ENCODE data around the gene OXGR1.
A peak's percentile ranks its signal among the peaks of the same experiment; 100 is the strongest.
"Not testable (repeated sequence)": the region's sequence is repeated elsewhere in the genome, so short reads cannot be mapped to it uniquely, and the experiment has no call there.

The OXGR1 gene

DNA sequence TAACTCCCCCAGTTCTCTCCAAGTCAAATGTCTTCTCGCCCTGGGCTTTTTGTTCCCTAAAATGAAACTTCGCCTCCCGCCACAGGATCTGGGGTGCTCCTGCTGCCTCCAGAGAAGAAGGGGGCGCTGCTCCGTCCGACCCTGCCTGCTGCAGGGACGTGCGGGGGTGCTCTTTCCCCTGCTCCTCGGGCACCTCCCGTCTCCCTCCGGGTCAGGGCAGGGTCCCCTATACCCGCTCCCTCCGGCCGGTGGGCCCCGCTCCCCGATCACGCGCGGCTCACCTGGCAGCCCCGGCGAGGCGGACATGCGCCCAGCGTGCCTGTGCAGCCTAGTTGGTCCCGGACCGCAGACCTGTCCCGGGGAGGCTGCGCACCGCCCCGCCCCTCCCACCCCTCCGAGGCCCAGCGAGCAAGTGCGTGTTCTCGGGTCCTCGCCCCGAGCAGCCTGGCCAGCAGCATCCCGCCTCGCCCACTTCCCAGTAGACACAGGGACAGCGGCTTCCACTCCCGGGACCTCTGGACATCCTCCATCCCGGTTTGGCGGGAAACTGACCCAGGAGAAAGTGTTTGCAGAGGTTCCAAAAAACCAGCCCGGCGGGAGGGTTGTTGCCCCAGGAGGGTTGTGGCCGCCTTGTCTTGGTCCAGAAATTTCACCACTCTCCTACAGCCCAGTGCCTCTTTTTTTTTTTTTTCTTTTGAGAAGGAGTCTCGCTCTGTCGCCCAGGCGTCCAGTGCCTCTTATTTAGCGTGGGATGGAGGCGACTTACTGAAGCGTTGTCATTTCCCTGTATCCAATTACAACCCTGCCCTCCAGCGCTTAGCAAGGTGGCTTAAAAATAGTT, at the start of gene OXGR1:
OXGR1 (minus strand) TSS at position 460 of the 841 bp plus-strand sequence. CDS start 6,717 bp downstream, outside the sequence.
- DNase-seq = no peak

DNA sequence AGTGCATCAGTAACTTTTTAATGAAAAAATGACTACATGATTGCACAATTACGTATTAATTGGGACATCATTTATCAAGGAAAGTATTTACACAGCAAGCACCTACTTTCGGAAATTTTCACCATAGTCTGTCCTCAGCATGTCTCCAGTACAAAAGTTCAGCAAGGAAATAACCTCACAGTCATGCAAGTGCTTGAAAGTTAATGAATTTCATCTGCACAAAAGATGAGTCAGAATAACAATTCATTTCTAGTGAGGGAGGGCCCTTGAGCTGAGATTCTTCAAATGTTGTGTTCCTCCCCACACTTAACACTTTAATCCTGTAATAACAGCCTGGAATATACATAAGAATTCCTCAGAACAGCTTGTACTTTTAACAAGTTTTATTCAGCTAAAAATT, 49.0 kb upstream of the OXGR1 start:
- DNase-seq = peak; percentile 87

DNA sequence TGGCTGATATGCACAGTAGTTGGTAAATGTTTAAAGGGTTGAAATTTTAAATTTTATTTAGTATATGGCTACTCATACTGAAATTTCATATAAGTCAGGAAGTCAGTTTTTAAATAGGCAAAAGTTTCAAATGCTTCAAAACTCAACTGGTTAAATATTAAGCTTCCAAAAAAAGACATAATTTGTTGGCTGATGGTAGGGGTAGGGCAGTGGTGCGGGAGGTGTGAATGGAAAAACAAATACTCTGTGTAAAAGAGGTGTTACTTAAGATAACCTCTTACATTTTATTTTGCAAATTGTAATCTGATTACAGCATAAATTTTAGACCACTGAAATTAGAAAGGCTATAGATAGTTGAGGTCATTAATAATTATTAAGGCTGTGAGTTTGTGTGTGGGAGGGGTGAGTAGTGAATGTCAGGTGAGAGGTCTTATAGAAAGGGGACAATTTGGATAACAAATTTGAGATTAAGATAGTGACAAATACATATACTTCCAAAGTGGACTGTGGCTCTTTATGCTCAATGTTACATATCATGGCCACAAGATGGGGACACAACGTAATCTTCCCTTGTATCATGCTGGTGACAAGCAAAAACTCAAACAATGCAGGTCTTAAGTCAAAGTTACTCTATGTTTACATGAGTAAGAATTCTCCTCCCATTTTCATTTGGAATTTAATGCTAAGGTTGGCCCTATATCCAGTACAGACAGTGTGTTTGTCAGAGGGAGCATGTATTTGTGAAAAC, 36.6 kb upstream of the OXGR1 start:
- DNase-seq = peak; percentile 65

DNA sequence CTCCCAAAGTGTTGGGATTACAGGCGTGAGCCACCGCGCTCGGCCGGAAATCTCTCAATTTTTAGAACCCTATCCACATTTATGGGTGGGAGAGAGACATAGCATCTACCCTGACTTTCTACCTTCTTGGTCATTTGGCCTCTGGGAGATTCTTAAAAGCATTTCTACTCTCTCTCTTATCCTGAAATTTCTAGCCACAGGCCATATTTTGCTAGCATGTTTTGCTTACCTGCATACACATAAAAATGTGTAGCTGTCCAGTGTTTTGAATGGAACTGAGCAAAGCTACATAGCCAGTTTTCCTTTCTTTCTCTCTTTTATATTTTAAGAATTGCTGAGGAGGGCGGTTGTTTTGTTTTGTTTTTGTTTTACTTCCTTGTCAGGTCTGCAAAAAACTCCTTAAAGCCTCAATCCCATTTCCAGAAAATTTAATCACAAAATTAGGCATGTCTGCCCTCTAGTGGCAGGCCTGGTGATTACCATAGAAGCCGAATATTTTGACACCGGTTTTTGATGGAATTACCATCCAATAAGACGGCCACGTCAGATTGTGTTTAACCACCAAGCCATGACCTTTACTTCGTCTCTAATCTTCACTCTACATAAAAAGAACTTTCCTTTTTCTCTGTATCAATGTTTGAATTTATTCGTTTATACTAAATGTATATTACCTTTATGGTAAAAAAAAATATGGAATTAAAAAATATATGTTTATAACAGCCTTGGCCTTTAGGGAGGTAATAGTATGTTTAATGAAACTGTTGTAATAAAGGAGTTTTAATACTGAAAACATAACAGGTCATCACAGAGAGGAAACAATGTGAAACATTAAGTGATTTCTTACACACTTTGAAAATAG, 34.4 kb upstream of the OXGR1 start:
- peak; percentile 57 for DNase-seq

DNA sequence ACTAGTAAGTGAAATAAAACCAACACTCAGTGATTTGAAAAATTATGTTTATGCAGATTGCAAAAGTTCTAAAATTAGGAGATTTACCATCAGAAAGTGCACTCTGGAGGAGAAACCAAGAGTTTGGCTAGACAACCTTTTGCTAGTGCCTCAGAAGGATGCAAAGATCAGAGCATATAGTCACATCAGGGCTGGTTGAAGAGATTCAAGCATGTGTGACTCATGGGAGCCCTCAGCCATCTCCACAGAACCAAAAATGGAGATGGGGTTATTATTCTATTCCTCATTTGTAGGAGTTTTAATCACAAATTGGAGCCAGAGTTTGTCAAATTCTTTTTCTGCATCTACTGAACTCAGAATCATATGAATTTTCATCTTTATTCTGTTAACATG, 32.9 kb upstream of the OXGR1 start:
- DNase-seq = no peak

DNA sequence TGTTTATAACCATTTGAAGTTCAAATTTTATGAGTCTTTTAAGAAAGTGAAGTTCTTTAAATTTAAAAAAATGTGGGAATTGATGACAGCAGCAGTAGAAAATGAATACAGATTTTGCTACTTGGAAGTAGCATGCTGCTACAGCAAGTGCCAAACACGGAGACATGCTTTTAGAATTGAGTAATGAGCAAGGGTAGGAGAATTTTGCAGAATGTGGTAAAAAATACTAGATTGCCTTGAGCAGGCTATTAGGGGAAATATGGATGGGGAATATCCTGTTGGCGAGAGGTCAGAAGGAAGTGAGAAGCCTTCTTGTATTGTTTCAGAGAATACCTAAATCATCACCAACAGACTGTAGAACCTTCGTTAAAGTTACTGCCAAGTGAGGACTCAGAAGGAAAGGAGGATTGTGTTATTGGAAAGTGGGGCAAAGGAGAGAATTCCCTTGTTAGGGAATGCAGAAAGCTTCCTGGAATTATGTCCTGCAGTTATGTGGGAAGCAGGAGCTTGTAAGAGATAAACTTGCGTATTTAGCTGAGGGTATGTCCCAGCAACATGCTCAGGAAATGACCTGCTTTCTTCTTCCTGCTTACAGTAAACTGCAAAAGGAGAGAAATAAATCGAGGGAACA, 32.4 kb upstream of the OXGR1 start:
- DNase-seq = no peak

DNA sequence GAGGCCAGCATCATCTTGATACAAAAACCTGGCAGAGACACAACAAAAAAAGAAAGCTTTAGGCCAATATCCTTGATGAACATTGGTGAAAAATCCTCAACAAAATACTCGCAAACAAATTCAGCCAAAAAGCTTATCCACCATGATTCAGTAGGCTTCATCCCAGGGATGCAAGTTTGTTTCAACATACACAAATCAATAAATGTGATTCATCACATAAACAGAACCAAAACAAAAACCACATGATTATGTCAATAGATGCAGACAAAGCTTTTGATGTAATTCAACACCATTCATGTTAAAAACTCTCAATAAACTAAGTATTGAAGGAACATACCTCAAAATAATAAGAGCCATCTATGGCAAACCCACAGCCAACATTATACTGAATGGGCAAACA, 29.5 kb upstream of the OXGR1 start:
- DNase-seq = not testable (repeated sequence)

DNA sequence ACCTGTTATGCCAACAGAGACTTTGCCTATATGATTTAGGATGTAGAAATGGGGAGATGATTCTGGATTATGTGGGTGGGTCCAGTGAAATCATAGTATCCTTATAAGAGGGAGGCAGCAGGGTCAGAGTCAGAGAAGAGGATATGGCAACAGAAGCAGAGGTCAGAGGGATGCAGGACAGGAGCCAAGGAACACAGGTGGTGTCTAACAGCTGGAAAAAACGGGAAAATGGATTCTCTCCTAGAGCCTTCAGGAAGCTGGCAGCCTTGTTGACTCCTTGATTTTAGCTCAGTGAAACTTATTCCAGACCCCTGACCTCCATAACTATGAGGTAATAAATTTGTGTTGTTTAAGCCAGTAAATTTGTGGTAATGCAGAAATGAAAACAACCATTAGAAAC, 28.8 kb upstream of the OXGR1 start:
- DNase-seq = no peak

DNA sequence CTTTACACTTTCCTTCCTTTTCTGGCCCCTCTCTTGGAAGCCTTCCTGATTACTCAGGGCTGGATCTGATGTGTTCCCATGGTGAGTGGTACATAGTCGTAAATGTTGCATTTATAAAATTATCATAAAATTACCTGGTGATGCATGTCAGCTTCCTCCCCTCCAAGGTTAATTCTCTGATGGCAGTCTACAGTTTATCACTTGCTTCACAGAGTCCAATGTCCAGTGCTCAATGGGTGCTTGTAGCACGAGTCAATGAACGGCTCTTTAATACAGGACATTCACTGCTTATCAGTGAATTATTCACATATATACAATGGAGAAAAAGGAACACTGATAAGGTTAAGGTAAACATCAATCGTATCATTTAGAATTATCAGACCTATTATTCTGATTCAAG, 27.0 kb upstream of the OXGR1 start:
- DNase-seq = no peak

DNA sequence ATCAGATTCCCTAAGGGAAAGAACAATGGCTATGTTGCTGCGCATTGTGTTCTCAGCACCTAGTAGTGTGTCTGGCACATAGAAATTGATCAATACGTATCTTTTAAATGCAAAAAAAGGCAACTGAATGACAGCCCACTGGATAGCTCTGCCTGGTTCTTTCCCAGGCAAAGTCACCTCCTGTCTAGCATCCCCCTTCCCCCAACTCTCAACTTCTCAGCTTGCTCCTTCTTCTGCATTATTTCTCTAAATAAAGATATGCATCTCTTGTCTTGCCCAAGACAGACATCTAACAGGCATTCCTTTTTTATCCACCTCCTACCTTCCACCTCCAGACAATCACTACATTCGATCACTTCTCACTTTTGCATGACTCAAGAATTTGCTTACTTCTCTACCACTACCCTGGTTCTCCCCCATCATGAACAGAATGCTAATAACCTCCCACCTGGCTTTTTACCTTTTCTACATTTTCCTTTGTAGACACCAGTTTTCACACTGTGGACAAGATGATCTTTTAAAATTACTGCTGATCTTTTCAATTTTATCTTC, 26.5 kb upstream of the OXGR1 start:
- no peak for DNase-seq

DNA sequence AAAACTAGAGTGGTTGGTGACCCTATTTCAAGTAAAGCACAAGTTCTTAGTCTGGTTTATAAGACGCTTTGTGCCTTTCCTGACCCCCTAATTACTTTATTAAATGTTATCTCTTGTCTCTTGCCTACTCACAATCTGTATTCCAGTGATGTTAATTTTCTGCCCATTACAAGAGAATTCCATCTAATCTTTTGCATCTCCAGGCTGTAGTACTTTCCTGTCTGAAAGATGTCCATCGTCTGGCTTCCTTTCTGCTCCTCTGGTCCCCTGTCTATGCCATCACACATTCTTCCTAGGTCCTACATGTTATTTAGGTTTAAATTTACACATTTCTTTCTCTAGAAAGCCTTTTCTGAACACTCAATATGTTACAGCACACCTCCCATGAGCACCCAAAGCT, 25.9 kb upstream of the OXGR1 start:
- DNase-seq = no peak

DNA sequence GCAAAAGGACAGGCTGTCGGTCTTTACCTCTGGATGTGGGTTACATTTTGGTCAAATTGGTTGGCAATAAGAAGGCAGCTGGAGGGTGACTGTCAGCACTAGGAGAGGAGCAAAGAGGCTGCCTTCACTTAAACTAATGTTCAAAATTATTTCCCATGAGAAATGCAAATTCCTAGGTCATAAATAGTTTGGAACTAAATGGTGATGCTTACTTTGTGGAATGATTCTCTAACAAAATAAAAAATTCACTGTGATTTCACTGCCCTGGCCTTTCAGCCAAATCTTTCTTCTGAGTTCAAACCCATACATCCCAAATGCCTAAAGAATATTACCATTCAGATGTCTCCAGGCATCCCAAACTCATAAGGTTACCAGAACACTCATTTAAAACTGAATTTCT, 25.0 kb upstream of the OXGR1 start:
- DNase-seq = no peak

DNA sequence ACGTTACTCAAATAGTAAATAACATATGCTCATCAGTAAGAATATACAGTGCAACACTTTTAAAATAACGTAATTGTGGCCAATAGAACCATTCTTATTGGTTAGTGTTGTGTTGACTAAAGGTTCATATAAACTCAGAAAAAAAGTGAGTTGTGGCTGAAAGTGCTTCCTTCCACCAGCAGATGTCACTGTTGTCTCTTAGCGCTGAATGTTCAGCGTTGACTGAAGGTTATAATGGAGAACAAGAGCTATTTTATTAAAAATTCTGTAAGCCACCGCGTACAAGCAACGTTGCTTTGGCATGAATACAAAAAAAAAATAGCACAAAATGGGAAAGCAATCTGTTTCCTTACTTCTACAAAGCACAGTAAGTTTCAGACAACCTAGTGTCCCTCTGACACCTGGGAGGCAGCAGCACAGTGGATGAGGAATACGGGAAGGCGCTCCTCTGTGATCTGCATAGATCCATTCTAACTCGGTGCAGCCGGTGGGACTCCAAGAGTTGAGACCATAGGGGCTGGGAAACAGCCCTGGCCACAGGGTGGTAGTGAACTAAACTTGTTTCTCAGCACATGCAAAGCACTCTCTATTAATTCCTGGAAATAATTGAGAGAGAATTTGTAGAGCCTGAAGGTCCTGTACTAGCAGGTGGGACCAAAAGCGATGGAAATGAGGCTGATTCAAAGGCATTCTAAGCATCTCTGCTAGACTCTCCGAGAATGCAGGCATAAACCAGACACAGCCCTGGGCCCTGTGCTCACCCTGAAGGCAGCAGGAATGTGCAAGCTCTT, 23.9 kb upstream of the OXGR1 start:
- peak; percentile 54 for DNase-seq

DNA sequence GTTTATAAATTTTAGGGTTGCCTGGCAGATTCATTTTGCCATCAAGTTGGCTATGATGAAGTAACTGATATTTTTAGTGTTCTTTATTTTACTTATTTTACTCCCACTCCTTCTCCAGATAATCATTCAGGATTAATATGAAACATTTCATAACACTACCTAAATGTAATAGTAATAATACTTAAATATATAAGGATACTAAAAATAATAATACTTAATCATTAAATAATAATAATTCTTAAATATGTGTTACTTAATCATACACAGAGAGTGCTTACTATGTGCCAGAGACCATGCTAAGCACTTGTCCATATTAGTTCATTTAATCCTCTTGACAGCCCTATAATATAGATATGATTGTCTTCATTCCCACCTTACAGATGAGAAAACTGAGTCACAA, 23.0 kb upstream of the OXGR1 start:
- DNase-seq = no peak

DNA sequence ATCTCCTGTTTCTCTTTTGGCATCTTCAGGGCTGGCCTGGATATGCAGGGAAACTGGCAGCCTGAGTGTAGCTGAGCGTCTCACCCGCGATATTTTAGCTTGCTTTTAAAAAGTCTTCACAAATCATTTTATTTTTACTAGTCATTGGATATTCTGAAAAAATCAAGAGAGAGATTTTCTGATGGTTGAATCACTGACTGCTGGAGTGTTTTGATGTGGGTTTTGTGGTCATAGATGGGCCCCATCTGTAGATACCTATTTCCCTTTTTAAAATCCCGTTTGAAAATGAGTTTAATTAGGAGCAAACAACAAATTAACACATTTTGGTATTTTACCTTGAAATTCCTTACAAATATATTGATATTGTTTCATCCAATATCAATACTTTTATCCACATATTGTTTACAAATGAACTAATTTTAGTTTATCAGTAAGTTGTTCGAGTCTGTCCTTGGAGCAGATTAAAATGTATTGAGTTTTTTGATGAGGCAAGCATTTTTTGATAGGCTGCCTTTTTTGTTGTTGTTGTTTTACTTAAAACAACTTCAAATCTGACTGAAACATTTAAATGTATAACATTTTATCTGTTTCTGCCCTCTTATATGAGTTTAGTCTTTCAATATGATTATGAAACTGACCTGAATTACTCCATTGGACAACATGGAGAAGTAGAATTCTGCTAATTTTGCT, 21.5 kb upstream of the OXGR1 start:
- DNase-seq = no peak

DNA sequence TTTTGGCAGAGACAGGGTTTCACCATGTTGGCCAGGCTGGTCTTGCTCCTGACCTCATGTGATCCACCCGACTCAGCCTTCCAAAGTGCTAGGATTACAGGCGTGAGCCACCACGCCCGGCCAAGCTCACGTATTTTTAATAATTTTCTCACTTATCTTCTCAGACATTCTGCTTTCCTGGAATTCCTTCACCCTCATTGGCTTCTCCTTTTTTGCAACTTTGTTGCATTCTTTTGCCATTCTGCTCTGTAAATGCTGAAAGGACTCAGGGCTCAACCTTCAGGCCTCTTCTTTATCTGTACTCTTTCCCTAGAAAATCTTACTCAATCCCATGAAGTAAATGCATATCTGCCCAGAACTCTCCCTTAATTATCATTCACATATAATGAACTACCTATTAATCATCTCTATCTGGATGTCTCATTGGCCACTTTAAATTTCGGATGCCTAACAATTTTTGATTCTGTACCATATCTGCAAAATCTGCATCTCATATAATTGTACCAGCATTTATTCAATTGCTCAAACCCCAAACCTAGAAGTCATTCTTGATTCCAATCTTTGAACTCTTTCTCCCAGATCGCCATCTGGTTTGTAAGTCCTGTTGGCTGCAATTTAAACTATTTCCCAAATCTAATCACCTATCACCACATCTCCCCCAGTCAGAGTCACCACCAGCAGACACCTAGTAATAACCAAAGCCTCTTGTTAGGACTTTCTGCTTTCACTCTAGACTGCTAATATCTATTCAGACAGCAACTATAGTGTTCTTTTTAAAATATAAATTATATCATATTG, 18.2 kb upstream of the OXGR1 start:
- no peak for DNase-seq

DNA sequence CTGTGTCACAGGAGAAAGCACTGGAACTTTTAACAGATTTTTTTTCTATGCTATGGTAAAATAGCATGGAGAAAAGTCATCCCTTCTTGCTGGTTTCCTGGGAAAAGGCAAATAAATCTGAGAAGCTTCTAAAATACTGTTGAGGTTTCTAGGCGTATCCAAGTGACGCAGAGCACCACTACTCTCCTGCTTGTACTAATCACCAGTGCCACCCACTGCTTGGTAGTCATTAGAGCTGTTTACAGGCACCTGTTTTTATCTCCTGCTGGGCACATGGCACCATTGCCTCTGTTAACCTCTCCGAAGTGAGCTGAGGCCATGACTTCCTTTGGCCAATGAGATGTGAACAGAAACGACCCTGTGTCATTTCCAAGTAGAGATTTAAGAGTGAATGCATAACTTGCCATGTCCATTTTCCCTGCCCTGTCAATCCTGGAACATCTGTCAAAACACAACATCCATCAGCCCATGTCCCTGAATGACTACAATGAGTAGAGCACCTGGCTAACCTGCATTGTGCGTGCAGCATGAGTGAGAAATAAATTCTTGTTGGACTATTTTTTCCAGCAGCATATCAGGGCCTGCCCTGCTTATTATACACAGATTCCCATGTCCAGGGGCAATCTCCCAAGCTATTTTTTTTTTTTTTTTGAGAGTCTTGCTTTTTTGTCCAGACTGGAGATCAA, 17.3 kb upstream of the OXGR1 start:
- no peak for DNase-seq

DNA sequence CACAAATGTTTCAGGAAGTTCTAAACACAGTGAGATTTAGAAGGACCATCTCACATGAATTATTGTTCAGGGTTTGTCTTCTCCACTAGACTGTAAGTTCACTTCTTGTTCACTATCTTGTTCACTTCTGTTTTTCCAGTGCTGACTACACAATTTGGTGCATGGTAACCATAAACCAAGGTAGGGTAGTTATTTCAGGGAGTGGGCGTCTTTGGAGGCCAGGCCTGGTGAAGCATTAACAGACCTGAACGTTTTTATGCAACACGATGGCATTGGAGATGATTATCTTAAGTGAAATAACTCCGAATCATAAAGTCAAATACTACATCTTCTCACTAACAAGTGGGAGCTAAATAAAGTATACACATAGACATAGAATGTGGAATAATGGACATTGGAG, 14.4 kb upstream of the OXGR1 start:
- no peak for DNase-seq

DNA sequence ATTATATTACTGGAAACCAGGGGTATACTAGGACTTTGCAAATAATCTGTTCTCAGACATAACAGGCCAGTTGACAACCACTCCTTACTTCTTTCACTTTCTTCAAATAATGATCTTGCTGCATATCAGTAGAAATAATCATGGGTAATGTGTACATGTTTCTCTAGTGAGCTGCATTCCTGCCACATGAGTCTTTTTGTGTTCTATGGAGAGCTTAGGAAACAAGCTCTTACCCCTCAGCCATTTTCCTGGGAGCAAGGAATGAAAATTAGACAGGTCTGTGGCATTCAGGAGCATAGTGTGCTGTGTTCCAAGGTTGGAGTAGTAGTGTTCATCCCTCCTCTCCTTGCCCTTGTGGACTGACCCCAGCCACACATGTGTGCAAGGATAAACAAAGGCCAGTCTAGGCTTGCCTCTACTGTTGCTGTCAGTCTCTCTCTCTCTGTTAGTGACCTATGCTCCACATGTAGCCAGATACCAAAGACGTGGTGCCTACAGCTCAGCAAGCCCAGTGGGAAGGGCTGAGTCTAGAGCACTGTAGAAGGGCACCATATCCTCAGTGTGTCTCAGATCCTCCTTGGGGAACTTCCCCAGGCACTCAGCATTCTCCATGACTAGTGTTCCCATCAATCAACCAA, 11.5 kb upstream of the OXGR1 start:
- peak; percentile 70 for DNase-seq
